ENCODE measurements around the gene CDC16. TPM values are rescaled to one million over a fixed set of nuclear protein-coding genes. Genes with fewer than 3 reads are reported as not detected.

Gene CDC16
- total and polyA plus RNA-seq, 7 donors: 31.4 to 76.2 (median 39.4) TPM

DNA sequence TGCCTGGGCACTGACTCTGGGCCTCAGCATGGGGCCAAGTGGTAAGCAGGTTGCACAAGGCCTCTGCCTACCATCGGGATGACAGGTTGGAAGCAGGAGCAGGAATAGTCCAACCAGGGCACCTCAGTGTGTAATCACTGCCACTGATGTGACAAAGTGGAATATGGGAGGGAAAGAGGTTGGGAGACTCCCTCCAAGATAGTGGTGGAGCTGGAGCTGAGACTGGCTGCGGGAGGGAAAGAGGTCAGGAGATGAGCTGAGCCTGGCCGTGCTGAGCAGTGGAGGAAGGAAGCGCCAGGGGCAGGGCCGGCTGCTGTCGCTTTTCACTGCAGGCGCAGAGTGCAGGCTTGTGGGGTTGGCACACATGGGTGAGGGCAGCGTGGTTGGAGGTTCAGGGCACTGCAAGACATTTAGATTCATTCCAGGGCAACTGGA lies 53.5 kb downstream of the CDC16 start:
- intact Hi-C loops (cut with DNase I): no loop called here
- TF ChIP-seq POLR2AphosphoS5 (IDR thresholded peaks at IDR 0.05) (no peak), POLR2A (IDR thresholded peaks at IDR 0.05) (no peak), EP300 (IDR thresholded peaks at IDR 0.05) (no peak)
- TF ChIP-seq, protein P1, sequence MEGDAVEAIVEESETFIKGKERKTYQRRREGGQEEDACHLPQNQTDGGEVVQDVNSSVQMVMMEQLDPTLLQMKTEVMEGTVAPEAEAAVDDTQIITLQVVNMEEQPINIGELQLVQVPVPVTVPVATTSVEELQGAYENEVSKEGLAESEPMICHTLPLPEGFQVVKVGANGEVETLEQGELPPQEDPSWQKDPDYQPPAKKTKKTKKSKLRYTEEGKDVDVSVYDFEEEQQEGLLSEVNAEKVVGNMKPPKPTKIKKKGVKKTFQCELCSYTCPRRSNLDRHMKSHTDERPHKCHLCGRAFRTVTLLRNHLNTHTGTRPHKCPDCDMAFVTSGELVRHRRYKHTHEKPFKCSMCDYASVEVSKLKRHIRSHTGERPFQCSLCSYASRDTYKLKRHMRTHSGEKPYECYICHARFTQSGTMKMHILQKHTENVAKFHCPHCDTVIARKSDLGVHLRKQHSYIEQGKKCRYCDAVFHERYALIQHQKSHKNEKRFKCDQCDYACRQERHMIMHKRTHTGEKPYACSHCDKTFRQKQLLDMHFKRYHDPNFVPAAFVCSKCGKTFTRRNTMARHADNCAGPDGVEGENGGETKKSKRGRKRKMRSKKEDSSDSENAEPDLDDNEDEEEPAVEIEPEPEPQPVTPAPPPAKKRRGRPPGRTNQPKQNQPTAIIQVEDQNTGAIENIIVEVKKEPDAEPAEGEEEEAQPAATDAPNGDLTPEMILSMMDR (IDR thresholded peaks at IDR 0.05): no peak
- Histone ChIP-seq H3K36me3 (peaks cover 0 to 71% (median 21%) of the 10 kb centered on the region in 4 donors), H3K27ac (no peak overlapping the region), H3K27me3 (no peaks in the 10 kb centered on the region), H3K4me3 (no peak overlapping the region), H3K4me1 (peaks cover 0 to 14% (median 5%) of the 10 kb centered on the region in 4 donors), H3K9me3 (no peaks in the 10 kb centered on the region)
- WGBS, 2 donors: 95% methylated on average over 8 of the region's 8 CpGs
- DNase-seq: no peak

DNA sequence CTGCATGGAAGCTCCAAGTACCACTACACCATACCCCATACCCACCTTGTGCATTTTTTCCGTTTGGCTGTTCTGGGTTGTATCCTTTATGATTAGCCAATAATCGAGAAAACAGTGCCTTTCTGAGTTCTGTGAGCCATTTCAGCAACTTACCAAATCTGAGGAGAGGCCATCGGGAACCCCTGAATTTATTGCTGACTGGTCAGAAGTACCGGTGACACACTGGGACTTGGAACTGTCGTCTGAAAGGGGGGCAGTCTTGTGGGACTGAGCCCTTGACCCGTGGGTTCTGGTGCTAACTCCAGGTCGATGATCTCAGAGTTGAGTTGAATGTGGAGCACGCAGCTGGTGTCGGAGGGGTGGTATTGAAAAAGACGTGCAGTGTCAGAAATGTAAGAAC lies 61.8 kb downstream of the CDC16 start:
- 88 to 93% methylated on average over 10 of the region's 10 CpGs for WGBS, 2 donors
- Histone ChIP-seq H3K27me3 (no peaks in the 10 kb centered on the region), H3K36me3 (peaks cover 6 to 59% (median 24%) of the 10 kb centered on the region in 4 donors), H3K4me1 (no peaks in the 10 kb centered on the region), H3K9me3 (no peaks in the 10 kb centered on the region), H3K27ac (no peak overlapping the region), H3K4me3 (no peak overlapping the region)
- TF ChIP-seq EP300 (IDR thresholded peaks at IDR 0.05): no peak
- TF ChIP-seq POLR2A (IDR thresholded peaks at IDR 0.05): no peak
- TF ChIP-seq, protein P1 (IDR thresholded peaks at IDR 0.05): no peak
- no peak for TF ChIP-seq POLR2AphosphoS5 (IDR thresholded peaks at IDR 0.05)
- intact Hi-C loops (cut with DNase I): no loop called here
- no peak for DNase-seq

DNA sequence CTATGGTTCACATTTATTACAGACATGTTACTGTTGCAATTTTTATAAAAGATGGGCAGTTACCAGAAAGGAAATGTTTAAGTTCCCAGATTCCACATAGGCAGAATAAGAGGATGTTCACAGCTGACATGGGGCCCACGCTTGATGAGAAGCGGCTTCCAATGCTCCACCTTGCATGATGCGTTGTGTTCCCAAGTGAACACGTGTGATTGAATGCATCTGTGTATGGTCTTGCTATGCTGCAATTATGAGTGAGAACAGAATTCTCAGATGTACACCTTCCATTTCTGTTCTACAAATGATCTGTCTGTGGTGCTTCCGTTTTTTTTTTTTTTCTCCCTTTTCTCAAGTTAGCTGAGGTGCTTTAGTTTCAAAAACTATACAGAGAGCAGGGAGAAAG lies 62.2 kb downstream of the CDC16 start:
- 91% methylated on average over 5 of the region's 5 CpGs for WGBS, 2 donors
- intact Hi-C loops (cut with DNase I): no loop called here
- no peak overlapping the region for H3K27ac ChIP-seq
- peaks cover 6 to 59% (median 24%) of the 10 kb centered on the region in 4 donors for H3K36me3 ChIP-seq
- no peak for DNase-seq
- H3K4me3 ChIP-seq: no peak overlapping the region
- no peaks in the 10 kb centered on the region for H3K4me1 ChIP-seq
- H3K27me3 ChIP-seq: no peaks in the 10 kb centered on the region
- TF ChIP-seq, protein P1 (IDR thresholded peaks at IDR 0.05): no peak
- TF ChIP-seq POLR2A (IDR thresholded peaks at IDR 0.05) (no peak), EP300 (IDR thresholded peaks at IDR 0.05) (no peak), POLR2AphosphoS5 (IDR thresholded peaks at IDR 0.05) (no peak)
- H3K9me3 ChIP-seq: no peaks in the 10 kb centered on the region

DNA sequence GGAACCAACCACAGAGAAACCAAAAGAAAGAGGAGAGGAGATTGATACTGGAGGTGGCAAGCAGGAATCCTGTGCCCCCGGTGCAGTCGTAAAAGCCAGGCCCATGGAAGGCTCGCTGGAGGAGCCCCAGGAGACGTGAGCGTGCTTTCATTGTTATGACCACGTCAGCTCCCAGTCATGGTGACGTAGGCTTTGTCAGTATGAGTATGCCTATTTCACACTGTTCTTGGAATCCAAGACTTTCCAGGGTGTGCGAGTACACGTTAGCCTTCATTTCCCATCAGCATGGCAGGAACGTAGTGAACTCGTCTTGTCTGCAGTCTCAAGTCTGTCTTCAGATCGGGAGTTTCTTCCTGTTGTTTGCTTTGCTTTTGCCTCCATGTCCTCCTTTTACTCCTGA lies 64.2 kb downstream of the CDC16 start:
- Histone ChIP-seq H3K4me3 (no peak overlapping the region), H3K9me3 (no peaks in the 10 kb centered on the region), H3K36me3 (peaks cover 6 to 59% (median 28%) of the 10 kb centered on the region in 4 donors), H3K27ac (no peak overlapping the region), H3K27me3 (no peaks in the 10 kb centered on the region), H3K4me1 (no peaks in the 10 kb centered on the region)
- TF ChIP-seq POLR2A (IDR thresholded peaks at IDR 0.05): no peak
- TF ChIP-seq POLR2AphosphoS5 (IDR thresholded peaks at IDR 0.05): no peak
- no peak for TF ChIP-seq EP300 (IDR thresholded peaks at IDR 0.05)
- TF ChIP-seq, protein P1 (IDR thresholded peaks at IDR 0.05): no peak
- 85 to 89% methylated on average over 12 of the region's 12 CpGs for WGBS, 2 donors
- no peak for DNase-seq
- intact Hi-C loops (cut with DNase I): no loop called here

Data from sigmoid colon (tissue), 7 donors.